HG02885 (cell line): Measurements from ENCODE around the gene CTNNB1.
"Not testable (repeated sequence)": the region's sequence is repeated elsewhere in the genome, so short reads cannot be mapped to it uniquely, and the experiment has no call there.

Experiments used
- ATAC-seq: cut with Tn5 transposase; IDR thresholded peaks from one replicate; pipeline ENCODE4 v1.9.1; 2021; ENCODE audit warnings: mild to moderate bottlenecking; ENCODE audit not compliant: unreplicated experiment, poor library complexity

Gene CTNNB1

DNA sequence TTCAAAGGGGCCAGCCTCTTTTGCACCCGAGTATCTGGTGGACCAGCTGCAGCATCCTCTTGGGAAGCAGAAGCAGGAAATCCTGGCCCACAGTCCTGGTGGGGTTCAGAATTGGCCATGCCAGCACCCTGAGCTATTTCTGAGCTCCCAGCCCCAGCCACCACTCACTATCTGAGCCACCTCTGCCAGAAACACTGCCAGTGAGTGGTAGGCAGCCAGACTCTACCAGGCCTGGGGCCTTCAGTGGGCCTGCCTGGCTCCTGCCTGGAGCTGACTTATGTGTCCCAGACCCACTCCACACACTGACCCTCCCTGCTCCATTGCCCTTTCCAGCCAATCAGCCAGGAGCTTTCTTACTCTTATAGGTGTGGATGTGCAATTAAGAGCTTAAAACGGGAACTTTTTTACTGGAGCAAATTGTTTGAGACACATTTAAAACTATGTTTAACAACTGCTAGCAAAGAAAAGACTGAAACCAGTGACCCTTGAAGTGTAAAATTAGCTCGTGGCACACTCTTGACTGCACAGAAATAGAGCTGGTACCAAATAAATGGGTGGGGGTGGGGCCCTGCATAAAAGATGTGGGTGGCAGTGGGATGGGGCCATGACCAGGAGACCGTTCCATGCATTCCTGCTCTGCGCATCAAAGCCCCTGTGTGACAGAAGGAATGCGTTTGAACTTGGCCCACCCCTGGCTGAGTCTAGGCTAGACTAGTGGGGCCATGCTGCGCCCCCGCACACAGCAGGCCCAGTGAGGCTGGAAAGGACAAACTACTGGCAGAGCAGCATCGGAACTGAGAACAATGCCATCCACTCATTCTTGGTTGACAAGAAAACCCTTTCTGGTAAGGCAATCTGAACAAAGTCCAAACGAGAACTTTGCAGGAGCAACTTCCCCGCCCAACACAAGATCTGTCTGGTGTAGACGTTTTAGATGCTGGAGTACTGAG, 48.0 kb downstream of the CTNNB1 start:
- ATAC-seq = no peak

GRCh38 chr3:41248525-41248924, 49.2 kb downstream of the CTNNB1 start:
- ATAC-seq = no peak

DNA sequence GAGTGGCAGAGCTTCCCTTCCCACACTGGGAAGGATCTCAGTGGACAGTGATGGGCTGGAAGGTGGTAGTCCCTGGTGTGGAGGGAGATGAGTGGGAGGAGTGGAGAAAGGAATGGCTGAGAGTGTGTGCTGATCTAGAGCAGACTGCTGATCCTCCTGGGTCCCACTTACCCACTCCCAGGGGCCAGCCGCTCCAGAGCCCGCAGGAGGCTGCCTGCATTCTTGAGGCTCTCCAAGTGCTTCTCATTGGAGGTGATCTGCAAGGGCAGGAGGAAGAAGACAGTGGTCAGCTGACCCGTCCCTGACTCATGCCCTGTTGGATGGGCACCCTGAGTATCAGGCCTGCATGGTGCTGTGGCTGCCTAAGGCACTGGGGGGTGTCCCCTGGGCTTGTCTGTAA, 50.0 kb downstream of the CTNNB1 start:
- ATAC-seq = no peak

GRCh38 chr3:41250825-41251224, 51.5 kb downstream of the CTNNB1 start:
- no peak for ATAC-seq

GRCh38 chr3:41251593-41251992, 52.3 kb downstream of the CTNNB1 start:
- no peak for ATAC-seq

DNA sequence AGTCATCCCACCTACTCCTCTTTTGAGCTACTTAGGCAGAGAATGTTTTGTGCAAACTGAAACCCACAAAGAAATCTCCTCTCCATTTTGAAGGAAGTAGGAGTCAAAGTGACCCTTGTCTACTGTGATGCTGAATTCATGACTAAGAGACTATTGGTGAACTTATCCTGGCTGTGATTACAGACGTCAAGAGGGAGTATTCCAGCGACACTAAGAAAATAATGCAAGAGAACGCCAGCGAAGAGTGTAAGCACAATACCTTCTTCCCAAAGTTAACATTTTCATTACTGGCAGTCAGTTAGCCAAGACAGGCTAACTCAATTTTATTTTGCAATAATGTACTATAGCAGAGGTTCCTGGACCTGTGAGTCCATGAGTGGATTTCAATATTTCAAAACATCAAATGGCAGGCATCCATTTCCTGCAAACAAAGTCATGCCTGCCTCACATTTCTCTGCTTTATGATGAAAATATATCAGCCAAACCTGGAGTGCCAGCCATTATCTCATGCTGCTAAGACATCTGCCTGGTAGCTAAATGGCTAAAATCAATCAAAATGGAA, 59.0 kb downstream of the CTNNB1 start:
- ATAC-seq = no peak

DNA sequence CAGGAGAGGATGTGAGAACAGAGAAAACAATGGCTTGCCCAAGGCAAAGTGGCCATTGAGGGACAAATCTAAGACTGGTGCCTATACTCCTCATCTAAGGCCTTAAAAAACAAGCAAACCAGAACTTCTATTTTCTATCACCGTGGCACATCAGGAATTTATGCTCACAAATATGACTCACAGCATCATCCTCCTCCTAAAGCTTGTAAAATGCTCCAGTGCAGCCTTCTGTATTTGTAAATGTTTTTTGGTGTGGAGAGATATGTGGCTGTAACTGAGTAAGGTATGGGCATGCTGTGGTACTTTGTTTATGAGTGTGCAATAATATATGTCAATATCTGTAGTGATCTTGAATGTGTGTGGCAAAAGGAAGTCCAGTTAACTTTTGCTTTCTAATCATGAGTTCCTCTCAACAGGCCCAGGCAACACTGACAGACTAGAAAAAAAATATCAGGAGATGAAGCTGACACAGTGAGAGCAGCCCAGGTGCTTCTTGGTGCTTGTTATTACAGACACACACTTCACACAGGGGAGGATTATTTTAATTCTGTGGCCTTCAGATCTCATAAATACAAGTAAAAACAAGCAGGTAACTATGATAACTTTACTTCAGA, 60.3 kb downstream of the CTNNB1 start:
- ATAC-seq = no peak

DNA sequence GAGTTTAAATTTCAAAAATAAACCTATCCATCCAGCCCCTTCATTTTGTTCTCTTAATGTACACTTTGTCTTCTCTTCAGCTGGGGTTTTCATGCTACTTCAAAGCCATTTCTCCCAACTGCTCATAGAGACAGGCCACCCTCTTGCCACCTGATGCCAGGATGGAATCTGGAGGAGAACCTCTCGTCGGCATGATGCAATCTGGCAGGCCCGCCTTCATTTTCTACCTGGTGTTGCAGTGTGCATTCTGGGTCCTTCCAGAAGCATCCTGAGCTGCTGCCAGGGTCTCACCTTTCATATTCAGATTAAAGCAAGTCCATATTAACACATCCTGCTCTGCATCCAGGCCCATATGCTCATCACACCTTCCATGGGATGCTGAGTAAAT, 60.8 kb downstream of the CTNNB1 start:
- no peak for ATAC-seq

DNA sequence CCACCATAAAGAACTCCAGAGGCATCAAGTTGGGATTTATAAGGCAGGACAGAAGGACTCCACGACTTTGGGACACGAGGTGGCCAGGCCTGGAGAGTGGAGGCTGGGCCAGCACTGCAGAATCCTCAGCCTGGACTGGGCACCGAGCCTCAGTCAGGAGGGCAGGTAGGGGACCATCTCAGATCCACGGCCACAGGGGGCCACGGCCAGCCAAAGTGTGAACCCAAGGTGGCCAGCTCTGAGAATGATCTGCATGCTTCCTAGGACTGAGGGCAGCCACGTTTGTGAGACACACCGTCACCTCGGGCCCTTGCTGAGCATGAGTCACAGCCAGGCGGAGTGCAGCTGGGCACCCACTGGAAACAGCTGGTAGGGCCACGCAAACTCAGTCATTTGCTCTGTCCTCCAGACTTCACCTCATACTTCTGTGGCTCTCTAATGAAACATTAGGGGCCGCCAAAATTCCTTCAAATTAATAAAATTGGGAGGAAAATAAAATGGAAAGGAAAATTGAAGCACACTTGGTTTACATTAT, 65.8 kb downstream of the CTNNB1 start:
- ATAC-seq = no peak

GRCh38 chr3:41265823-41266273, 66.5 kb downstream of the CTNNB1 start:
- ATAC-seq = no peak

GRCh38 chr3:41267975-41268640, 68.8 kb downstream of the CTNNB1 start:
- no peak for ATAC-seq

DNA sequence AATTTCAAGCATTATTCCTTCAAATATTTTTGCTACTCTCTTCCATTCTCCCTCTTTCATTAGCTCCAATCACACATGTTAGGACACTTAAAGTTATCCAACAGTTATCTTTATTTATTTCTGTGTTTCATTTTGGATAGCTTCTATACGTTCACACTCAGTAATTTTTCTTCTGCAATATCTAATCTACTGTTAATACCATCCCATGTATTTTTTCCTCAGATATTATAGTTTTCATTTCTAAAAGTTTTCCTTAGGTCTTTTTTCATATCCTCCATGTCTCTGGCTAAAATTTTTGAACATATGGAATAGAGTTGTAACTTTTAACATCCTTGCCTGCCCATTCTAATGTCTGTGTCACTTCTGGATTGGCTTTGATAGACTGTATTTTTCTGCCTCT, 73.4 kb downstream of the CTNNB1 start:
- ATAC-seq = no peak

- no peak for ATAC-seq
Observed at GRCh38 chr3:41274944-41275668, 75.8 kb downstream of the CTNNB1 start.

DNA sequence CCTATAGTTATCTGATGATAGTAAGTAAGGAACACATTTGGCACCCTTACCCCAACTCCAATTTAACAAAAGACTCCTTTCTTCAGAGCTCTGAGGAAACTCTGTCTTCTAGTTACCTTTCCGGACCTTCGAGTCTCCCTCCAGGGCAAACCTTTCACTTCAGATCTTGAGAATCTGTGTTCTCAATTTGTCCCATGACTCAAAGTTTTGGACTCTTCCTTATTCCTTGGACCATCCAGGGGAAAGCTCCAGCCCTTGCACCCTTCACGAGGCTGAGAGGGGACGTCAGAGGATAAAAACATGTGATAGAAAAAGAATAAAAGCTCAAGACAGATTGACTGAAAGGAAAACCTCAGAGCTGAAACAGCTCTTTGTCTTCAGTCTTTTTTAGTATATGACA, 76.9 kb downstream of the CTNNB1 start:
- no peak for ATAC-seq

DNA sequence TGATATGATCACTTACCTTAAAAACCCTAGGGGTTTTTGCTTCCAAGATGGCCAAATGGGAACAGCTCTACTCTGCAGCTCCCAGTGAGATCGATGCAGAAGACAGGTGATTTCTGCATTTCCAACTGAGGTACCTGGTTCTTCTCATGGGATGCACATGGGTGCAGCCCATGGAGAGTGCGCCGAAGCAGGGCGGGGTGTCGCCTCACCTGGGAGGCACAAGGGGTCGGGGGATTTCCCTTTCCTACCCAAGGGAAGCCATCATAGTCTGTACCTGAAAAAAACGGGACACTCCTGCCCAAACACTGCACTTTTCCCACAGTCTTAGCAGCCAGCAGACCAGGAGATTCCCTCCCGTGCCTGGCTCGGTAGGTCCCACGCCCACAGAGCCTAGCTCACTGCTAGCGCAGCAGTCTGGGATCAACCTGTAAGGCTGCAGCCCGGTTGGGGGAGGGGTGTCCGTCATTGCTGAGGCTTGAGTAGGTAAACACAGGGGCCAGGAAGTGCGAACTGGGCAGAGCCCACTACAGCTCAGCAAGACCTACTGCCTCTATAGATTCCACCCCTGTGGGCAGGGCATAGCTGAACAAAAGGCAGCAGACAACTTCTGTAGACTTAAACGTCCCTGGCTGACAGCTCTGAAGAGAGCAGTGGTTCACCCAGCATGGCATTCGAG, 78.6 kb downstream of the CTNNB1 start:
- ATAC-seq = no peak

DNA sequence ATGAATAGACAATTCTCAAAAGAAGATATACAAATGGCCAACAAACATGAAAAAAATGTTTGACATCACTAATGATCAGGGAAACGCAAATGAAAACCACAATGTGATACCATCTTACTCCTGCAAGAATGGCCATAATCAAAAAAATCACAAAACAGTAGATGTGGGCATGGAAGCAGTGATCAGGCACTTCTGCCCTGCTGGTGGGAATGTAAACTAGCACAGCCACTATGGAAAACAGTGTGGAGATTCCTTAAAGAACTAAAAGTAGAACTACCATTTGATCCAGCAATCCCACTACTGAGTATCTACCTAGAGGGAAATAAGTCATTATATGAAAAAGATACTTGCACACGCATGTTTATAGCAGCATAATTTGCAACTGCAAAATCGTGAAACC, 85.6 kb downstream of the CTNNB1 start:
- not testable (repeated sequence) for ATAC-seq

GRCh38 chr3:41286305-41286704, 87.0 kb downstream of the CTNNB1 start:
- no peak for ATAC-seq

DNA sequence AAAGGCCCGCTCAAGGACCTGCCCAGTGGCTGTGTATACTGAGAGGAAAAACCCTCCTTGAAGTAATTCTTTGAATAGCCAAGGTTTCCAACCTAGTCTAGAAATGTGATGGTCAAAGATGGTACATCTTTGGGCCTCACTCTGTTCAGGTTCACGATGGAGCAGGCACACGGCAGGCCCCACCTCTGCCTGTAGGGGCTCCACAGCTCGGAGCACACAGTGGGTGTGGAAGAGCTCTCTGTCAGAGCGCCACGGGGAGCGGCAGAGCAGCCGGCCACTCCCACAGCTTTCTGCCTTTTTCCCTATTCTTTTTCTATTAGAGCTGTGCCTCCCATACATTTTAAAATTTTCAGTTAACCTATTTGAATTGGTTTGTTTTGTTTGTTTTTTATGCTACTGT, 89.5 kb downstream of the CTNNB1 start:
- no peak for ATAC-seq
